ENCODE results near the gene SHC4. TPM values are rescaled to one million over a fixed set of nuclear protein-coding genes. Genes with fewer than 3 reads are reported as not detected.

The SHC4 gene
- total and polyA plus RNA-seq, 2 of the 13 experiments (the other 11 are each of a cell fraction or from before 2014, with no cell fraction given), result 0.04 TPM; not detected in 1

GRCh38 chr15:48915861-48916260 is 47.9 kb downstream of the SHC4 start (continued):
- TF ChIP-seq ZNF318 (CRISPR knock-in tag; IDR thresholded peaks at IDR 0.05) (no peak), ZNF609 (CRISPR knock-in tag; IDR thresholded peaks at IDR 0.05; ENCODE audit: borderline replicate concordance) (no peak), HNF4A (CRISPR knock-in tag; IDR thresholded peaks at IDR 0.05) (no peak)
- TF ChIP-seq, protein P1, sequence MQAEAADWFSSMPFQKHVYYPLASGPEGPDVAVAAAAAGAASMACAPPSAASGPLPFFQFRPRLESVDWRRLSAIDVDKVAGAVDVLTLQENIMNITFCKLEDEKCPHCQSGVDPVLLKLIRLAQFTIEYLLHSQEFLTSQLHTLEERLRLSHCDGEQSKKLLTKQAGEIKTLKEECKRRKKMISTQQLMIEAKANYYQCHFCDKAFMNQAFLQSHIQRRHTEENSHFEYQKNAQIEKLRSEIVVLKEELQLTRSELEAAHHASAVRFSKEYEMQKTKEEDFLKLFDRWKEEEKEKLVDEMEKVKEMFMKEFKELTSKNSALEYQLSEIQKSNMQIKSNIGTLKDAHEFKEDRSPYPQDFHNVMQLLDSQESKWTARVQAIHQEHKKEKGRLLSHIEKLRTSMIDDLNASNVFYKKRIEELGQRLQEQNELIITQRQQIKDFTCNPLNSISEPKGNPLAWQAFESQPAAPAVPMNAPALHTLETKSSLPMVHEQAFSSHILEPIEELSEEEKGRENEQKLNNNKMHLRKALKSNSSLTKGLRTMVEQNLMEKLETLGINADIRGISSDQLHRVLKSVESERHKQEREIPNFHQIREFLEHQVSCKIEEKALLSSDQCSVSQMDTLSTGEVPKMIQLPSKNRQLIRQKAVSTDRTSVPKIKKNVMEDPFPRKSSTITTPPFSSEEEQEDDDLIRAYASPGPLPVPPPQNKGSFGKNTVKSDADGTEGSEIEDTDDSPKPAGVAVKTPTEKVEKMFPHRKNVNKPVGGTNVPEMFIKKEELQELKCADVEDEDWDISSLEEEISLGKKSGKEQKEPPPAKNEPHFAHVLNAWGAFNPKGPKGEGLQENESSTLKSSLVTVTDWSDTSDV (CRISPR knock-in tag; IDR thresholded peaks at IDR 0.05), result no peak
